ACC112 (cell line): ENCODE data around the gene PPM1H.

Source experiments
- H2AFZ ChIP-seq: fragments of 200-600 bp; sonication (generic); one replicate; pipeline ENCODE4 v1.6.0; 2017; ENCODE audit warnings: antibody characterized with exemption, low read length; ENCODE audit not compliant: unreplicated experiment
- H3K27ac ChIP-seq: fragments of 200-600 bp; sonication (generic); 2 replicates; pipeline ENCODE4 v1.5.1; 2014; ENCODE audit warnings: low read depth, mild to moderate bottlenecking, antibody characterized with exemption, low read length, moderate library complexity
- H3K27me3 ChIP-seq: fragments of 200-600 bp; sonication (generic); 2 replicates; pipeline ENCODE4 v1.6.1; 2014; ENCODE audit warnings: mild to moderate bottlenecking, antibody characterized with exemption, low read length, moderate library complexity, mixed read lengths; ENCODE audit not compliant: insufficient read depth
- H3K36me3 ChIP-seq: fragments of 200-600 bp; sonication (generic); 2 replicates; pipeline ENCODE4 v1.6.1; 2016; ENCODE audit warnings: mild to moderate bottlenecking, antibody characterized with exemption, low read length, moderate library complexity, mixed read lengths; ENCODE audit not compliant: insufficient read depth
- H3K4me1 ChIP-seq: fragments of 200-600 bp; sonication (generic); one replicate; pipeline ENCODE4 v1.6.1; 2016; ENCODE audit warnings: low read length, mixed read lengths; ENCODE audit not compliant: insufficient read depth, unreplicated experiment, control insufficient read depth
- H3K4me3 ChIP-seq: fragments of 200-600 bp; sonication (generic); 2 replicates; pipeline ENCODE4 v1.5.1; 2014; ENCODE audit warnings: mild to moderate bottlenecking, low read depth, low read length
- H3K79me2 ChIP-seq: fragments of 200-600 bp; sonication (generic); one replicate; pipeline ENCODE4 v1.6.0; 2016; ENCODE audit warnings: low read length; ENCODE audit not compliant: control insufficient read depth, unreplicated experiment, insufficient read depth

Gene PPM1H

DNA sequence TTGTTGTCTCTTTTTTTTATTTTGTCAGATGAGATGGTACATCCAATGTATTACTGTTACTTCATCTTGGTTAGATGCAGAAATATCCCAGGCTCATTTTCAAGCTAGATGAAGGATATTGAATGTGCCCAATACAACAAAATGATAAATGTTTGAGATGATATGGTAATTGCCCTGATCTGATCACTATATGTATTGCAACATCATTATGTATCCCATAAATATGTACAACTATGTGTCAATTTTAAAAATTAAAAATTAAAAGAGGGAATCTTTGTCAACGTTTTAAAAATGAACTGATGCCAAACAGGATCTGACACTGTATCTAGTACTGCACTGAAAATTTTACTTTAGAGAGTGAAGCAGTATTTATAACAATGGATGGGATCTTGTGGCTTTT, 78.5 kb downstream of the PPM1H start:
- no peak overlapping the region for H3K27ac ChIP-seq
- H2AFZ ChIP-seq: no peak overlapping the region
- no peaks in the 10 kb centered on the region for H3K27me3 ChIP-seq
- H3K4me1 ChIP-seq: peaks cover 20% of the 10 kb centered on the region
- H3K4me3 ChIP-seq: no peak overlapping the region
- H3K79me2 ChIP-seq: no peaks in the 10 kb centered on the region
- no peaks in the 10 kb centered on the region for H3K36me3 ChIP-seq

DNA sequence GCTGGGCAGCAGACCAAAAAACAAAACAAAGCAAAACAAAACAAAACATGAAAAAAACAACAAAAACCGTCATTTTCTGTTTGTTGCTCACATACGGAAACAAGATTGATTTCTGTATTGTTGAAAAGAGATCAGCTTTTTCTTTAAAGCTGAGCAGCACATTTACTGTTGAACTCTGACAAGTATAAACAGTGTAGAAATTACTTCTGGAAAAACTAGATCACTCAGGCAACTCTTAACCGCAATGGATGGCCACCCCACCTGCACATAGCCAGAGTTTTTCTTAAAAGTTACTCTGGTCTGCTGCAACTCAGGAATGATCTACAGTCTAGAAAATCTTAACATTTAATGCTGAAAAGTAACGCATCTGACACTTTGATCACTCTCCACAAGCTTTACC, 80.9 kb downstream of the PPM1H start:
- Histone ChIP-seq H3K4me3 (no peak overlapping the region), H3K27me3 (no peaks in the 10 kb centered on the region), H3K79me2 (no peaks in the 10 kb centered on the region), H3K36me3 (no peaks in the 10 kb centered on the region), H3K4me1 (no peaks in the 10 kb centered on the region), H3K27ac (no peak overlapping the region), H2AFZ (no peak overlapping the region)

DNA sequence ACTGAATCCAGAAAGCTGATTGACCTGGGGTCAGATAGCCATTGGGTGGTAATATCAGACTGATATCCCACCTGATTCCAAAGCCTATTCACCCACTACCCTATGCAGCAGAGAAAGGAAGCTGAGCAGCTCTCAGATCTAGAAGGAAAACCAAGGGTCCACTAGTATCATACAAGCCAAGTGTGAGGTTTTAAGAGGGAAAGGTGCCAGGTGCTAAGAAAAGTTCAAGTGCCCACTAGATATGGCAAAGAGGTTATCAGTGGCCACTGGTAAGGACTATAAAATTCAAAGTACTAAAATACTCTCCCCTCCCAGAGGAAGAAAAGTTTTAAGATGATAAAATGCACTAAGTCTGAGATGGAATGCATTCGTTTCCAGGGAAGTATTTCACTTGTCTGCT, 85.6 kb downstream of the PPM1H start:
- Histone ChIP-seq H3K4me1 (peaks cover 15% of the 10 kb centered on the region), H3K27ac (no peak overlapping the region), H3K4me3 (no peak overlapping the region), H3K79me2 (no peaks in the 10 kb centered on the region), H3K27me3 (no peaks in the 10 kb centered on the region), H2AFZ (no peak overlapping the region), H3K36me3 (no peaks in the 10 kb centered on the region)

DNA sequence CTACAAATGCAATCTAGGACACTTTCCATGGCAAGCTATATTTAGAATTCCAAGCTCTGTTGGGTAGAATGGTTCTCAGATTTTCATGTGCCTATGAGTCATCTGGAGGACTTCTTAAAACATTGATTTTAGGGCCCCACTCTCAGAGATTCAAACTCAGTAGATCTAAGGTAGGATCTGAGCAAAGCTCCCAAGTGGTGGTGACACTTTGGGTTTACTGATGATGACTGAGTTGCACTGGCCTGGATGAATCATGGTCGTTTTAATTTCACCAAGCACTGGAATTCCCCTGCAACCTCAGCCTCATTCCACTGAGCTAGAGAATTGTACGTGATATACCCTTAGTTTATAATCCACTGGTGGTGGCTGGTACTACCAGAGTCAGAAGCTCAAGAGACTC, 86.5 kb downstream of the PPM1H start:
- Histone ChIP-seq H3K79me2 (no peaks in the 10 kb centered on the region), H2AFZ (no peak overlapping the region), H3K36me3 (no peaks in the 10 kb centered on the region), H3K4me3 (no peak overlapping the region), H3K4me1 (peaks cover 15% of the 10 kb centered on the region), H3K27ac (peak overlapping the region; percentile 6; the same call in 1 of the 2 replicates), H3K27me3 (no peaks in the 10 kb centered on the region)

DNA sequence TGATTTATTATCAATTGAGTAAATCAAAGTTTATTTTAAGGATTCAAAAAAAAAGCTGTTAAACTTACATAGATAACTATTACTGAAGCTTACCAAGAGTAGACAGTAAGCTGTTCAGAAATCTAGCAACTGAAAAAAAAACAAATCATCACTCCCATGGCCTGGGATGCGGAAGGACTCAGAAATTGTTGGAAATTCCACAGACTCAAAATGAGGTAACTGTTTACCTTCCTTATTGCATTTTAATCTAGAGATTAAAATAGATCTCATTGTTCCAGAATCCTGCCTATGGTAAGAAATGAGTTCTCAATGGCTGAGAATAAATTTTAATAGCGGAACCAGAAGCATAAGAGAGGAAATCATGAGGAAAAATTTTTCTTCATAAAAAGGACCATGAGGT, 87.2 kb downstream of the PPM1H start:
- Histone ChIP-seq H3K4me1 (peaks cover 15% of the 10 kb centered on the region), H3K27ac (no peak overlapping the region), H2AFZ (no peak overlapping the region), H3K4me3 (no peak overlapping the region), H3K27me3 (no peaks in the 10 kb centered on the region), H3K36me3 (no peaks in the 10 kb centered on the region), H3K79me2 (no peaks in the 10 kb centered on the region)

DNA sequence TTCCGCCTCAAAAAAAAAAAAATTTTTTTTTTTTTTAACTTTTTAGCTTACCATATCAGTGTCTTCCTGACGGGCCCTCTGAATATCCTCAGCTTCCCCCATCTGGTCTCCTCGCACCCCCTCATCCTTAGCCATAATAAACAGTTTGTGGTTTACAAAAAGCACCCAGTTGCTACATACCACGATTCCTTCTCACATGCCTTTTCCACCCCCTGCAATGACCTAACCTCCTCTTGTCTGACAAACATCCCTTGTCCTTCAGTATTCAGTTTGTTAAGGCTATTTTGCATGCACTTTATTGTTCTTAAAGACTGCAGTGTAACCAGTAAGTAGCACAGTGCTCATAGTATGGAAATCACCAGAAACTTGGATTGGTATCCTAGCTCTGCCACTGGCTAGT, 88.5 kb downstream of the PPM1H start:
- Histone ChIP-seq H3K79me2 (no peaks in the 10 kb centered on the region), H3K4me1 (peaks cover 15% of the 10 kb centered on the region), H3K36me3 (no peaks in the 10 kb centered on the region)

DNA sequence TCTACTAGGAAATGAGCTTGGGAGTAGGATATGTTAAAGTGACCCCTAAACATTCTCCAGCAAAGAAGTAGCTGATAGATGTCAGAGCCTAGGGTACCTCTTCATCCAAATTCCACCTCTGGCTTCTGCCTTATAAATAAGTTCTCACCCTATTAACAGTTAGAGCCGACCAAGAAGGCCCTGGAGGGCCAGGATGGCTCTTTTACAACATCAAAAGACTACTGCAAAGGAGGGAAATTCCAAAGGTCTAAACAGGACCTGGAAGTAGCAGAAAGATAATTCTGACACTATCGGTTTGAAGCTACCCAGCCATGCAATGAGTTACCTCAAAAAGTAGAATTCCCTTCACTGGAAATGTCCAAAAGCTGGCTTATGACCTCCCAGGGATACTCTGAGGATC, 90.0 kb downstream of the PPM1H start:
- Histone ChIP-seq H3K27me3 (no peaks in the 10 kb centered on the region), H3K36me3 (no peaks in the 10 kb centered on the region), H3K27ac (no peak overlapping the region), H3K4me3 (no peak overlapping the region), H3K79me2 (no peaks in the 10 kb centered on the region), H2AFZ (no peak overlapping the region), H3K4me1 (peaks cover 19% of the 10 kb centered on the region)

More for the DNA sequence above, 88.5 kb downstream of the PPM1H start:
- no peak overlapping the region for H2AFZ ChIP-seq
- no peak overlapping the region for H3K4me3 ChIP-seq
- H3K27ac ChIP-seq: no peak overlapping the region
- H3K27me3 ChIP-seq: no peaks in the 10 kb centered on the region

DNA sequence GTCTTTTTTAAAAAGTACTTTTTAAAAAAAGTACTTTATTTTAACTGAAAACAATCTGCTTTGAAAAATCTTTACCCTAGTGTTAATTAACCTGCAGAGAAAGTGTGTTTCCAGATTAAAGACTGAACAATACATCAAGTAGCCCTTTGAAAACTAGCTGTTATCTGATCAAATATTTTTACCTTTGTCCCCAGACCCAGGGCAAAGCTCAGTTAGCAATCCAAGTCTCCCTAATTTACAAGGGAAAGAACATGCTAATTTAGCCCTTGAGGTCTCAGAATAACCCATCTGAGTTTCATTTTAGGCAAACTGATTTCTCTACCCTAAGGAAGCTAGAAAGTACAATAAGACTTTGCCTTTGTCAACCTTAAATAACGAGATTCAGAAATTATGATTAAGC, 91.2 kb downstream of the PPM1H start:
- Histone ChIP-seq H3K36me3 (no peaks in the 10 kb centered on the region), H2AFZ (no peak overlapping the region), H3K79me2 (no peaks in the 10 kb centered on the region), H3K4me3 (no peak overlapping the region), H3K27me3 (no peaks in the 10 kb centered on the region), H3K4me1 (peaks cover 16% of the 10 kb centered on the region), H3K27ac (no peak overlapping the region)

DNA sequence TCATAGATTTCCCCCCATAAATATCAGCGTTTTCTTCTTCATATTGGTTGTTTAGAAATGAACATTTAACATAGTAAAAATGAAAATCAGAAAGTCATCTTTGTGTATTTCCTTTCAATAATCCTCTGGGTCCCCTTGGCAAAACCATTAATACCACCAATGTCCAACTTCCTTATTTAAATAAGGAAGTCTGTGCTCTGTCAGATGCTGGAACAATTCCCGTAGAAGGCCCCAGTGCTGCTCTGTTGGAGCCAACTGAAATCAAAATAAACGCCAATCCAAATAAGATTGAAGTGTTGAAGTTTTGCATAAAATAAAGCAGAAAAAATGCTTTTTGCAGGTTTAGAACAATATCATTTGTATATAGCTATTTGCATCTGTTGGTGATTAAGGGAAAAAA, 93.1 kb downstream of the PPM1H start:
- H3K36me3 ChIP-seq: no peaks in the 10 kb centered on the region
- H3K4me1 ChIP-seq: peaks cover 4% of the 10 kb centered on the region
- no peak overlapping the region for H3K27ac ChIP-seq
- H2AFZ ChIP-seq: no peak overlapping the region
- no peaks in the 10 kb centered on the region for H3K27me3 ChIP-seq
- no peaks in the 10 kb centered on the region for H3K79me2 ChIP-seq
- H3K4me3 ChIP-seq: no peak overlapping the region

DNA sequence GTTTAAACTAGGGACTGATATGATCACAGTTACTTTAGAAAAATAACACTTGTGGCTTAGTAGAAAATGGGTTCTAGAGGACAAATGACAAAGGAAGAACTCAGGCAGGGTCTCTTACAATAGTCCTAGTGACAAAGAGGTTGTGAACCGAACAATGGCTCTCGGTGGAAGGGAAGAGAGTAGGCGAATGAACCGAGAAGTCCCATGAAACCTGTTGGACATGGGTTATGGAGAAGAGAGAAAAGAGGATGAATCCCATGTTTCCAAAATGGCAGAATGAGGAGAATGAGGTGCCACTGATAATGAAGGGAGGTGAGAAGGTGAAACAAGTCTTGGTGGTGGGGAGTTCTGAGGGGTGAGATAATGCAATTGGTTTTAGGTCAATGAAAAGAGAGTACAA, 94.1 kb downstream of the PPM1H start:
- peaks cover 4% of the 10 kb centered on the region for H3K4me1 ChIP-seq
- H3K27ac ChIP-seq: no peak overlapping the region
- H3K36me3 ChIP-seq: no peaks in the 10 kb centered on the region

DNA sequence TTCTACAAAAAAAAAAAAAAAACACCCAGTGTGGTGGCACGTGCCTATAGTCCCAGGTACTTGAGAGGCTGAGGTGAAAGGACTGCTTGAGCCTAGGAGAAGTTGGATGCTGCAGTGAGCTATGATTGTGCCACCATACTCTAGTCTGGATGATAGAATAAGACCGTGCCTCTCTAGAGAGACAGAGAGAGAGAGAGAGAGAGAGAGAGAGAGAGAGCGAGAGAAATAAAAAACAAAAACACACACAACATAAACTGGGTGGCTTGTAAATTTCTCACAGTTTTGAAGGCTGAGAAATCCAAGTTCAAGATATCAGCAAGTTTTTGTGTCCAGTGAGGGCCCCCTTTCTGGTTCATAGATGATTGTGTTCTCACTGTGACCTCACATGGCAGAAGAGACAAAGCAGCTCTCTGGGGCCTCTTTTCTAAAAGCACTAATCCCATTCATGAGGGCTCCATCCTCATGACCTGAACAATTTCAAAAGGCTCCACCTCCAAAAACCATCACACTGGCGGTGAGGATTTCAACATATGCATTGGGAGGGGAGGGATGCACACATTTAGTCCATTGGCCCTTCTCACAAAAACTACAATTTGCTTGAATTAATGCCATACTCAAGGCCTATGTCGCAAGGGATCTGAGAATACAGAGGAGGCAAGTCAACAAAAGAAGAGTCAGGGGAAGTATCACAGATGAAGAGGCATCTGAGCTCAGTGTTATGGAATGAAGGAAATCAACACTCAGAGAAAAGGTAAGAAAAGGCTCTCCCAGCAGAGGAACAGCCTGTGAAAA, 94.9 kb downstream of the PPM1H start:
- no peaks in the 10 kb centered on the region for H3K36me3 ChIP-seq
- no peak overlapping the region for H2AFZ ChIP-seq
- H3K4me3 ChIP-seq: no peak overlapping the region
- H3K4me1 ChIP-seq: peaks cover 4% of the 10 kb centered on the region
- no peaks in the 10 kb centered on the region for H3K27me3 ChIP-seq
- no peak overlapping the region for H3K27ac ChIP-seq
- H3K79me2 ChIP-seq: no peaks in the 10 kb centered on the region

More for the DNA sequence above, 94.1 kb downstream of the PPM1H start:
- Histone ChIP-seq H3K27me3 (no peaks in the 10 kb centered on the region), H3K4me3 (no peak overlapping the region), H2AFZ (no peak overlapping the region), H3K79me2 (no peaks in the 10 kb centered on the region)
